Renal cortical epithelial cell (primary cell): ENCODE data around the gene VWCE. TPM values are rescaled to one million over a fixed set of nuclear protein-coding genes. Genes with fewer than 3 reads are reported as not detected.
"Not testable (repeated sequence)": the region's sequence is repeated elsewhere in the genome, so short reads cannot be mapped to it uniquely, and the experiment has no call there.

Experiments used
- DNase-seq: peaks from one replicate; pipeline ENCODE4 v3.0.0-alpha.2; 2011; ENCODE audit warnings: low read depth
- total RNA-seq: library from RNA; depleted of rRNA; stranded (reverse); fragments of >200 nt; gene quantifications from 2 replicates; pipeline ENCODE4 v1.2.3, GENCODE V29; 2014

VWCE gene
- total RNA-seq, 1 donor from 2014 or later, result 4.5 TPM

DNA sequence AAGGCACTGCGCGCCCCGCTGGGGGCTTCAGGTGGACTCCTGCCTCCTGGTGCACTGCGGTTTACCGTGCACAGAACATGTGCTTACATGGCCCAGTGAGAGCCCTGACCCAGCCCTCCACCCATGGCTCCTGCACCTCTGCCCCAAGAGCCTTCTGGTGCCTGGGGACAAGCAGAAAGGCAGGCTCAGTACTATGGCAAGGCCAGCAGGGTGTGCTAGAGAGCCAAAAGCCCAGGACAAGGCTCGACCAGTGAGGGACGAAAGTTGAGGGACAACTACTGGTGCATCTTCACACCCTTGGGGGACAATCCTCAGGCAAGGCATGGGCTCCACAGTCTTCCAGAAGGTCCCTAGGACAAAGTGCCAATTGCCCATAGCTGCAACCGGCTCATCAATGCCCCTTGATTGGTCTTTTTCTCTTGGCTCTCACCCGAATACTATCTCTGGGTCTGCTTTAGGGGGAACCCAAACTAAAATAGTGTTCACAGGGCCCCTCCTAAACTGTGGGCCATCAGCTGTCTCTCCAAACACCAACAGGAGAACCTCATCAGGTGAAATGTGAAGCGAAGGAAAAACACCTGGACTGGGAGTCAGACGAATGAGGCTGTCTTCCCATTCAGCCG, 40.6 kb downstream of the VWCE start:
- peak; percentile 45 for DNase-seq

DNA sequence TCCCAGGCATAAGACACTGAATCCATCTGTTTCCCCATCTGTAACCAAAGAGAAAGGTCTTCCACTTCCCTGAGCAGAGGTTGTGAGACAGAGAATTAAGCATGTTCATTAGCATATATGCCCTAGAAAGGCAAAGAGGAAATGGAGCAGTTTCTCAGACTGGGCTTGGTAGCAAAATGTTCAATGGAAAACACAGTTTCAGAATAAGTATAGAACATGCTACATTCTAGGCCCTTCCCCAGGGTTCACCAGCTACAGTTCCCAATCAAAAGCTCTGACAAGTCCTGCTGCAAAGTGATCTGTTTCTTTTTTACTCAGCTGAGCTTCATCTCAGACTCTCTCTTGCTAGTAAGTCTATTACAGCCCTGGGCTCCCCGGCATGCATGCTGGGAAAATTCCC, 42.8 kb downstream of the VWCE start:
- DNase-seq, result not testable (repeated sequence)

DNA sequence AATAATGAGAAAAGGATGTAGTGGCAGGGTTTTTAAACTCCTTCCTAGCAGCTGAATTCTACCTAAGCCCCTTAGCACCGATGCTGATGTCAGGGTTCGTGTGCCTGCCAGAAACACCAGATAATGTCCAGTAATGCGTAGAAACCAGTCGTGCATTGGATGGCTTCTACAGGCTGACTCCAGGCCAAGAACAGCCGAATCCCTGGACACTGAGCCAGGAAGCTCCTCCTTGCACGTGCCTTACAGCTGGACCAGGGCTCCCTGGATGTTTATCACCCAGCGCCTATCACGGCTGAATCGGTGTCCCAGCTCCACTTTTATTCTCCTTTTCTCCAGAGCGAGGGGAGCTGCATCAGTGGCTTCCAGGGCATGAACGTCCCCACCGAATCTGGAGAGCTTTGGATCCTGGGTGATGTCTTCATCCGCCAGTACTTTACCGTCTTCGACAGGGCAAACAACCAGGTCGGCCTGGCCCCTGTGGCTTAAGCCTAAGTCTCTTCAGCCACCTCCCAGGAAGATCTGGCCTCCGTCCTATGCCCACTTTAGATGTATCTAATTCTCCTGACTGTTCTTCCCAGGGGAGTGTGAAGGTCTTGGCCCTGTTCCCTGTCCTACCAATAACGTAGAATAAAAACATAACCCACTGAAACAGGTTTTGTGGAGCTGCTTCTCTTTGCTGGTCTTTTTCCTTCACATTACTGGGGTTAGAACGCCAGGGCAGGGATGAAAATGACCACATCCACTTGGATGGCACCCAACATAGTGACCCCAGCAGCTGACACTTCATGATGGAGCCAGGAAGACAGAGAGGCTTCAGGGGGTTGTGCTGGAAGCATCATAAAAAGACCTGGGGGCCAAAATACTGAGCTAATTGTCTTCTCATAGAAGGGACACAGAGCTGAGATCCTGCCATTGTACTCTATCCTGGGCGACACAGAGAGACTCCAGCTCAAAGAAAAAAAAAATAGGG, 44.0 kb downstream of the VWCE start:
- not testable (repeated sequence) for DNase-seq

DNA sequence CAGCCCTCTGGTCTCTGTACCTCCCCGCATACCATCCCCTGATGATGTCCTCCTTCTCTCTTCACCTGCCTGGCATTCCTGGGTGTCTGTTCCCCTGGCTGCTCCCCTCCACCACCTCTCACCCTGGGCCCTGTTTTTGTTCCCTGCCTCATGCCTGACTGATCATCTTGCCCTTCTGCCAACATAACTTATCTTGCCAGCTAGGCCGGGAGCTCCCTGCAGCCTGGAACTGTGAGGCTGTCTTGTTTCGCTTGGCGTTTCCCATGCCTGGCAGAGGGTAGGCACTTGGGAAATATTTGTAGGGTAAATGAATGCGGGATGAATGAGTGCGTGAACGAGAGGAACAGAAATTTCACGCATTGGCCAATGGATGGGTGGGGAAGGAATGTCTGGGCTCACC, 45.9 kb downstream of the VWCE start:
- DNase-seq, result not testable (repeated sequence)

DNA sequence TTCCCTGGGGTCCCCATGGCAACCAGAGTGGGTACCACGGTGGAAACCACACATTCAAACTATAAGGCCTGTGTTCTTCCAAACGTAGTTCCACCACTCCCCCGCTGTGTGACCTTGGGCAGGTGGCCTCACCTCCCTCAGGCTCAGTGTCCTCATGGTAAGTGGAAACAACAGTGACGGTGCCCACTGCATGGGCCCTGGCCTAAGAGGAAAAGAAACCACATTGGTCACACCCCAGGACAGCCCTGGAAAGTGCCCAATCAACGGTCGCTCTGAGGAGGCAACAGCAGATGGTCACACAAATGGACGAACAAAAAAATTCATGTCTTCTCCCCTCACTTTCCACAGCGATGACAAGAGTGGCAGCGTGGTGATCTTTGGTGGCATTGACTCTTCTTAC, 47.0 kb downstream of the VWCE start:
- not testable (repeated sequence) for DNase-seq

DNA sequence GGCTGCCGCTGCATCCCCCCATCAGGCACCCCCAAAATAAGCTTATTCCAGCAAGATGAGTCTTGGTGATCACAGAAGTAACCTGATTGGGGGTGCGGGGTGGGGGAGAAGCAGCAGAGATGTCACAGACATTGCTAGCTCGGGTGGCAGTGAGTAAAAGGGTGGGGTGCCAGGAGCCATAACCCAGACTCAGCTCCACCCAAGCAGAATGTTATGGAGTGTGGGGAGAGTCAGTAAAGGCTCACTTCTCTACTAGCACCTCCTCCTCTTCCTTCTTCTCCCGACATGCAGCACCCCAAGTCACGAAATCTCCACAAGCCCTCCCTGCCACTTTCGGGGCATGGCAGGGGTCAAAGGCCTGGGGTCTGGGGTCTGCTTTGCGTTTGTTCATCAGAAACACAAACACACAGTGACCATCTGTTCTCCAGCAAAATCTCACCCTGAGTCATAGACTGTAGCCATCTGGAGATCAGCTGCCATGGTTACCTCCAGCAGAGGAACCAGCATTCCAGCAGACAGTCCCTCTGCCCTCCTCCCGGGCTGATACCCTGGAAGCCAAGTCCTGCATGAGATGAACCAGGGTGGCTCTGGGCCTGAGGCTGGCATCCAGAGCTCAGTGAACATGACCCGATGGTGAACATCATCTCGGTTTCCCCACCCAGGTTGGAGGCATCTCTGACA, 49.7 kb downstream of the VWCE start:
- DNase-seq, result not testable (repeated sequence)

DNA sequence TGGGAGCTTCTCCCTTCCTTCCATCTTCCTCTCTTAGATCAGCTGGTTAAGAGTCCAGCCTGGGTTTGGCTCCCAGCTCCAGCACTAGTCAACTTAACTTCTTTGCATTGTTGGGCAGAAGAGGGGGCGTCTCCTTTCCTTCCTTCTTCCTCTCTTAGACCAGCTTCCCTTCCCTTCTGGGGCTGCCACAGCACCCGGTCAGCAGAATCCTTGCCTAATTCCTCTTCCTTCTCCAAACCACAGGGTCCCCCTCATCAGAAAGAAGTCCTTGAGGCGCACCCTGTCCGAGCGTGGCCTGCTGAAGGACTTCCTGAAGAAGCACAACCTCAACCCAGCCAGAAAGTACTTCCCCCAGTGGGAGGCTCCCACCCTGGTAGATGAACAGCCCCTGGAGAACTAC, 53.6 kb downstream of the VWCE start:
- DNase-seq, result not testable (repeated sequence)

DNA sequence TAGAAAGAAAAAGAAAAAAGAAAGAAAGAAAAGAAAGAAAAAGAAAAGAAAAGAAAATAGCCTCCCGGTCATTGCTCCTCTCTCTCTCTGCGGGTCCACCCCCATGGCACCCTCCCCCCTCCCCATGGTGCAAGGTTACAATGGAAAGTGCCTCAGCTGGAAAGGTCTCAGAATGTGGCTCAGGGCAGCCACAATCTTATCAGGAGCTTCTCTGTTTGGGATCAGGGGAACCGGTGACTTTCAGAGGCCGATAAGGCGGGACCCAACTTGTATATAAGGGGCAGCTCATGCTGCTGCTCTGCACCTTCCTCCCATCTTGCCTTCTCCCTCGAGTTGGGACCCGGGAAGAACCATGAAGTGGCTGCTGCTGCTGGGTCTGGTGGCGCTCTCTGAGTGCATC, 54.2 kb downstream of the VWCE start, which contains the start of gene PGA5:
Gene PGA5, plus strand, starts transcription at position 301 of the 400 bp plus-strand sequence. Its CDS starts 52 bp downstream, at position 353.
- not testable (repeated sequence) for DNase-seq

DNA sequence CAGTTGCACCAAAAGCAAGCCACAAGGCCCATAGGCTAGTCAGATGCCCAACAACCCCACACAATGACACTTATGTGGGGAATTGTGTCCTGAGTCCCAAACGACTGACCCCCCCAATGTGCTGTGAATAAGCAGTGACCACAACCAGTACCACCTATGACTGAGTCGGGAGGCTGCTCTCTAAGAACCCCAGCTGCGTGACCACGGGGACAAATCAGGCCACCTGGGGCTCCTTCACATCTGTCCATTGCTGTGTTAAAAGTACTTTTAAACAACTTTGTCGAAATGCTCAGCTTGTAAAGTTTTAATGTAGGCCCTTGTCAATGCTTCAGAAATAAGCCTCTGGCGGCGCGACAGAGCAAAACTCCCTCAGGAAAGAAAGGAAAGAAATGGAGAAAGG, 54.8 kb downstream of the VWCE start:
- DNase-seq, result not testable (repeated sequence)

DNA sequence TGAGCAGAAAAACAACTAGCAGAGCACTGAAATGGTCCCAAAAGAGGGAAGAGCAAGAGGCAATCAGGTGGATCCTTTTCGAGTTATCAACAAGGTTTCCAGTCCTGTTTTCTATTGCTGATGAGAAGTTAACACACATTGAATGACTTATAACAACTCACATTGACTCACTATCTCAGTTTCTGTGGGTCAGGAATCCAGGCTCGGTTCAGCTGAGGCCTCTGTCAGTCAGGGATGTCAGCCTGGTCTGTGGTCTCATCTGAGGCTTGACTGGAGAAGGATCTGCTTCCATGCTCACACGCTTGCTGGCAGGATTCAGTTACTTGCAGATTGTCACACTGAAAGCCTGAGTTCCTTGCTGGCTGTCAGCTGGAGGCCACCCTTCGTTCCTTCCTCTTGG, 58.0 kb downstream of the VWCE start:
- not testable (repeated sequence) for DNase-seq

DNA sequence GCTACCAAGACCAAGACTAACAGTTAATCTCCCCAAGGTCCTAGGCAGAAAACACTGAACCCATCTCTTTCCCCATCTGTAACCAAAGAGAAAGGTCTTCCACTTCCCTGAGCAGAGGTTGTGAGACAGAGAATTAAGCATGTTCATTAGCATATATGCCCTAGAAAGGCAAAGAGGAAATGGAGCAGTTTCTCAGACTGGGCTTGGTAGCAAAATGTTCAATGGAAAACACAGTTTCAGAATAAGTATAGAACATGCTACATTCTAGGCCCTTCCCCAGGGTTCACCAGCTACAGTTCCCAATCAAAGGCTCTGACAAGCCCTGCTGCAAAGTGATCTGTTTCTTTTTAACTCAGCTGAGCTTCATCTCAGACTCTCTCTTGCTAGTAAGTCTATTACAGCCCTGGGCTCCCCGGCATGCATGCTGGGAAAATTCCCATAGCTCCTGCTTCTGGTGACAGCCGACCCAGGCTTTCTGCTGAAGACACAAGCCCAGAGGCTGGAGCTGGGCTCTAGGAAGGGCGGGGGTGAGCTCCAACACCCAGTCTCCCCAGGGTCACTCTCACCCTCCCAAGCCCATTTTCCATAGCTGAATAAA, 62.5 kb downstream of the VWCE start:
- DNase-seq, result not testable (repeated sequence)

DNA sequence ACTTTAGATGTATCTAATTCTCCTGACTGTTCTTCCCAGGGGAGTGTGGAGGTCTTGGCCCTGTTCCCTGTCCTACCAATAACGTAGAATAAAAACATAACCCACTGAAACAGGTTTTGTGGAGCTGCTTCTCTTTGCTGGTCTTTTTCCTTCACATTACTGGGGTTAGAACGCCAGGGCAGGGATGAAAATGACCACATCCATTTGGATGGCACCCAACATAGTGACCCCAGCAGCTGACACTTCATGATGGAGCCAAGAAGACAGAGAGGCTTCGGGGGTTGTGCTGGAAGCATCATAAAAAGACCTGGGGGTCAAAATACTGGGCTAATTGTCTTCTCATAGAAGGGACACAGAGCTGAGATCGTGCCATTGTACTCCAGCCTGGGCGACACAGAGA, 63.5 kb downstream of the VWCE start:
- not testable (repeated sequence) for DNase-seq

DNA sequence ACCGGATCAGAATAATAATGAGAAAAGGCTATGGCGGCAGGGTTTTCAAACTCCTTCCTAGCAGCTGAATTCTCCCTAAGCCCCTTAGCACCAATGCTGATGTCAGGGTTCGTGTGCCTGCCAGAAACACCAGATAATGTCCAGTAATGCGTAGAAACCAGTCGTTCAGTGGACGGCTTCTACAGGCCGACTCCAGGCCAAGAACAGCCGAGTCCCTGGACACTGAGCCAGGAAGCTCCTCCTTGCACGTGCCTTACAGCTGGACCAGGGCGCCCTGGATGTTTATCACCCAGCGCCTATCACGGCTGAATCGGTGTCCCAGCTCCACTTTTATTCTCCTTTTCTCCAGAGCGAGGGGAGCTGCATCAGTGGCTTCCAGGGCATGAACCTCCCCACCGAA, 64.1 kb downstream of the VWCE start:
- DNase-seq, result not testable (repeated sequence)

DNA sequence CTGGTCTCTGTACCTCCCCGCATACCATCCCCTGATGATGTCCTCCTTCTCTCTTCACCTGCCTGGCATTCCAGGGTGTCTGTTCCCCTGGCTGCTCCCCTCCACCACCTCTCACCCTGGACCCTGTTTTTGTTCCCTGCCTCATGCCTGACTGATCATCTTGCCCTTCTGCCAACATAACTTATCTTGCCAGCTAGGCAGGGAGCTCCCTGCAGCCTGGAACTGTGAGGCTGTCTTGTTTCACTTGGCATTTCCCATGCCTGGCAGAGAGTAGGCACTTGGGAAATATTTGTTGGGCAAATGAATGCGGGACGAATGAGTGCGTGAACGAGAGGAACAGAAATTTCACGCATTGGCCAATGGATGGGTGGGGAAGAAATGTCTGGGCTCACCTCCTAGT, 65.7 kb downstream of the VWCE start:
- not testable (repeated sequence) for DNase-seq

DNA sequence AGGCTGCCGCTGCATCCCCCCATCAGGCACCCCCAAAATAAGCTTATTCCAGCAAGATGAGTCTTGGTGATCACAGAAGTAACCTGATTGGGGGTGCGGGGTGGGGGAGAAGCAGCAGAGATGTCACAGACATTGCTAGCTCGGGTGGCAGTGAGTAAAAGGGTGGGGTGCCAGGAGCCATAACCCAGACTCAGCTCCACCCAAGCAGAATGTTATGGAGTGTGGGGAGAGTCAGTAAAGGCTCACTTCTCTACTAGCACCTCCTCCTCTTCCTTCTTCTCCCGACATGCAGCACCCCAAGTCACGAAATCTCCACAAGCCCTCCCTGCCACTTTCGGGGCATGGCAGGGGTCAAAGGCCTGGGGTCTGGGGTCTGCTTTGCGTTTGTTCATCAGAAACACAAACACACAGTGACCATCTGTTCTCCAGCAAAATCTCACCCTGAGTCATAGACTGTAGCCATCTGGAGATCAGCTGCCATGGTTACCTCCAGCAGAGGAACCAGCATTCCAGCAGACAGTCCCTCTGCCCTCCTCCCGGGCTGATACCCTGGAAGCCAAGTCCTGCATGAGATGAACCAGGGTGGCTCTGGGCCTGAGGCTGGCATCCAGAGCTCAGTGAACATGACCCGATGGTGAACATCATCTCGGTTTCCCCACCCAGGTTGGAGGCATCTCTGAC, 68.5 kb downstream of the VWCE start:
- DNase-seq, result not testable (repeated sequence)

DNA sequence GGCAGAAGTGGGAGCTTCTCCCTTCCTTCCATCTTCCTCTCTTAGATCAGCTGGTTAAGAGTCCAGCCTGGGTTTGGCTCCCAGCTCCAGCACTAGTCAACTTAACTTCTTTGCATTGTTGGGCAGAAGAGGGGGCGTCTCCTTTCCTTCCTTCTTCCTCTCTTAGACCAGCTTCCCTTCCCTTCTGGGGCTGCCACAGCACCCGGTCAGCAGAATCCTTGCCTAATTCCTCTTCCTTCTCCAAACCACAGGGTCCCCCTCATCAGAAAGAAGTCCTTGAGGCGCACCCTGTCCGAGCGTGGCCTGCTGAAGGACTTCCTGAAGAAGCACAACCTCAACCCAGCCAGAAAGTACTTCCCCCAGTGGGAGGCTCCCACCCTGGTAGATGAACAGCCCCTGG, 72.4 kb downstream of the VWCE start:
- not testable (repeated sequence) for DNase-seq

DNA sequence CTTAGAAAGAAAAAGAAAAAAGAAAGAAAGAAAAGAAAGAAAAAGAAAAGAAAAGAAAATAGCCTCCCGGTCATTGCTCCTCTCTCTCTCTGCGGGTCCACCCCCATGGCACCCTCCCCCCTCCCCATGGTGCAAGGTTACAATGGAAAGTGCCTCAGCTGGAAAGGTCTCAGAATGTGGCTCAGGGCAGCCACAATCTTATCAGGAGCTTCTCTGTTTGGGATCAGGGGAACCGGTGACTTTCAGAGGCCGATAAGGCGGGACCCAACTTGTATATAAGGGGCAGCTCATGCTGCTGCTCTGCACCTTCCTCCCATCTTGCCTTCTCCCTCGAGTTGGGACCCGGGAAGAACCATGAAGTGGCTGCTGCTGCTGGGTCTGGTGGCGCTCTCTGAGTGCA, 73.1 kb downstream of the VWCE start, which contains the start of gene PGA4:
Gene PGA4, plus strand, starts transcription at position 301 of the 400 bp plus-strand sequence. Its CDS starts 54 bp downstream, at position 355.
- not testable (repeated sequence) for DNase-seq

DNA sequence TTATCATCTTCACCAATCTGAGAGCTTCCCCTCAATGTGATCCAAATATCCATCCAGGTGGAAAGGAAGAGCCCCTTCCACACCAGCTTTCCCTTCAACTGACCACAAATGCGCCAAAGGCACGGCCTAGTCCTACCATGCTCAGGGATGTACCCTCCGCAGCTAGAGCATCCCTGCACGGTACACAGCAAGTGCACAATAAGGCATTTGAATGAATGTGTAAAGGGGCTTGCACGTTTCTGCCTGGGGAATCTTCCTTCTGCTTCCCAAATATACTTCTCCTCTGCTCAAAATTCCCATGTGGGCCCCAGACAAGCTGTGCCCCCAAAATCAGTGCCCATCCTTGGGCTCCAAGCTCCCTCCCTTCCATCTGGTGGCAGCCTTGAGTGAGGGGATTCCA, 76.1 kb downstream of the VWCE start:
- DNase-seq, result not testable (repeated sequence)

DNA sequence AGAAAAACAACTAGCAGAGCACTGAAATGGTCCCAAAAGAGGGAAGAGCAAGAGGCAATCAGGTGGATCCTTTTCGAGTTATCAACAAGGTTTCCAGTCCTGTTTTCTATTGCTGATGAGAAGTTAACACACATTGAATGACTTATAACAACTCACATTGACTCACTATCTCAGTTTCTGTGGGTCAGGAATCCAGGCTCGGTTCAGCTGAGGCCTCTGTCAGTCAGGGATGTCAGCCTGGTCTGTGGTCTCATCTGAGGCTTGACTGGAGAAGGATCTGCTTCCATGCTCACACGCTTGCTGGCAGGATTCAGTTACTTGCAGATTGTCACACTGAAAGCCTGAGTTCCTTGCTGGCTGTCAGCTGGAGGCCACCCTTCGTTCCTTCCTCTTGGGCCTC, 76.8 kb downstream of the VWCE start:
- DNase-seq, result not testable (repeated sequence)

DNA sequence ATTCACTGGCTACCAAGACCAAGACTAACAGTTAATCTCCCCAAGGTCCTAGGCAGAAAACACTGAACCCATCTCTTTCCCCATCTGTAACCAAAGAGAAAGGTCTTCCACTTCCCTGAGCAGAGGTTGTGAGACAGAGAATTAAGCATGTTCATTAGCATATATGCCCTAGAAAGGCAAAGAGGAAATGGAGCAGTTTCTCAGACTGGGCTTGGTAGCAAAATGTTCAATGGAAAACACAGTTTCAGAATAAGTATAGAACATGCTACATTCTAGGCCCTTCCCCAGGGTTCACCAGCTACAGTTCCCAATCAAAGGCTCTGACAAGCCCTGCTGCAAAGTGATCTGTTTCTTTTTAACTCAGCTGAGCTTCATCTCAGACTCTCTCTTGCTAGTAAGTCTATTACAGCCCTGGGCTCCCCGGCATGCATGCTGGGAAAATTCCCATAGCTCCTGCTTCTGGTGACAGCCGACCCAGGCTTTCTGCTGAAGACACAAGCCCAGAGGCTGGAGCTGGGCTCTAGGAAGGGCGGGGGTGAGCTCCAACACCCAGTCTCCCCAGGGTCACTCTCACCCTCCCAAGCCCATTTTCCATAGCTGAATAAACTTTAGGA, 81.3 kb downstream of the VWCE start:
- DNase-seq, result not testable (repeated sequence)

DNA sequence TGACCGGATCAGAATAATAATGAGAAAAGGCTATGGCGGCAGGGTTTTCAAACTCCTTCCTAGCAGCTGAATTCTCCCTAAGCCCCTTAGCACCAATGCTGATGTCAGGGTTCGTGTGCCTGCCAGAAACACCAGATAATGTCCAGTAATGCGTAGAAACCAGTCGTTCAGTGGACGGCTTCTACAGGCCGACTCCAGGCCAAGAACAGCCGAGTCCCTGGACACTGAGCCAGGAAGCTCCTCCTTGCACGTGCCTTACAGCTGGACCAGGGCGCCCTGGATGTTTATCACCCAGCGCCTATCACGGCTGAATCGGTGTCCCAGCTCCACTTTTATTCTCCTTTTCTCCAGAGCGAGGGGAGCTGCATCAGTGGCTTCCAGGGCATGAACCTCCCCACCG, 82.9 kb downstream of the VWCE start:
- DNase-seq, result not testable (repeated sequence)
